Measurements from ENCODE around the gene TPPP2.

GRCh38 chr14:21041676-21042433 is 11.8 kb downstream of the TPPP2 start, which contains the start of gene RNASE7:
- TF ChIP-seq EP300 (IDR thresholded peaks at IDR 0.05) = no peak
- TF ChIP-seq CTCF (IDR thresholded peaks at IDR 0.05) = no peak
- TF ChIP-seq POLR2A (IDR thresholded peaks at IDR 0.05) = no peak
- TF ChIP-seq POLR2AphosphoS5 (IDR thresholded peaks at IDR 0.05) = no peak

All from gastroesophageal sphincter (tissue), 3 donors.